A673 (cell line): ENCODE measurements around the gene CALM3. TPM values are rescaled to one million over a fixed set of nuclear protein-coding genes. Genes with fewer than 3 reads are reported as not detected.
"Not testable (repeated sequence)": the region's sequence is repeated elsewhere in the genome, so short reads cannot be mapped to it uniquely, and the experiment has no call there.

ENCODE experiments used
- BruUV-seq: library from RNA; stranded (reverse); fragments of 400-500 nt; replicated peaks from 2 replicates; lab custom pipeline; 2021; lab: Mats Ljungman, UMichigan
- CTCF ChIA-PET: fragments of 300-600 bp; sonication (Branson Sonifier 250); formaldehyde crosslinking; loops from one replicate; lab custom pipeline; 2022; ENCODE audit warnings: antibody characterized with exemption; lab: Charles Lee
- POLR2A ChIA-PET: fragments of 300-600 bp; sonication (Branson Sonifier 250); formaldehyde crosslinking; loops from one replicate; lab custom pipeline; 2022; ENCODE audit warnings: antibody characterized with exemption; ENCODE audit not compliant: low non-redundant PET; lab: Charles Lee
- DNase-seq: peaks from one replicate; pipeline ENCODE4 v3.0.0-alpha.2; 2015; ENCODE audit warnings: low spot score
- H3K27ac ChIP-seq: fragments of 200-600 bp; sonication (generic); 2 replicates; pipeline ENCODE4 v1.5.1; 2016; ENCODE audit warnings: mixed run types, low read depth, mild to moderate bottlenecking, mixed read lengths, antibody characterized with exemption, low read length; ENCODE audit not compliant: poor library complexity, severe bottlenecking
- H3K27me3 ChIP-seq: fragments of 200-600 bp; sonication (generic); replicated peaks from 2 replicates; pipeline ENCODE4 v1.6.1; 2017; ENCODE audit warnings: mixed run types, low read depth, mild to moderate bottlenecking, mixed read lengths, antibody characterized with exemption, low read length; ENCODE audit not compliant: insufficient read depth, poor library complexity
- H3K36me3 ChIP-seq: fragments of 200-600 bp; sonication (generic); 2 replicates; pipeline ENCODE4 v1.6.1; 2016; ENCODE audit warnings: mixed run types, mild to moderate bottlenecking, mixed read lengths, antibody characterized with exemption, low read length; ENCODE audit not compliant: insufficient read depth, poor library complexity, severe bottlenecking
- H3K4me1 ChIP-seq: fragments of 200-600 bp; sonication (generic); 2 replicates; pipeline ENCODE4 v1.6.1; 2017; ENCODE audit warnings: mixed run types, mild to moderate bottlenecking, mixed read lengths, antibody characterized with exemption, low read length; ENCODE audit not compliant: insufficient read depth, poor library complexity, severe bottlenecking
- H3K4me3 ChIP-seq: fragments of 200-600 bp; sonication (generic); 2 replicates; pipeline ENCODE4 v1.5.1; 2016; ENCODE audit warnings: low read depth, mixed run types, mild to moderate bottlenecking, mixed read lengths, low read length; ENCODE audit not compliant: poor library complexity, severe bottlenecking
- H3K9me3 ChIP-seq: fragments of 200-600 bp; sonication (generic); 2 replicates; pipeline ENCODE4 v1.6.1; 2016; ENCODE audit warnings: mixed run types, low read depth, mild to moderate bottlenecking, mixed read lengths, antibody characterized with exemption, low read length; ENCODE audit not compliant: poor library complexity, severe bottlenecking
- EZH2 ChIP-seq: fragments of 200-600 bp; sonication (generic); IDR thresholded peaks from 2 replicates; pipeline ENCODE4 v1.6.1; 2017; ENCODE audit warnings: borderline replicate concordance, low read depth, mild to moderate bottlenecking, mixed read lengths, antibody characterized with exemption, low read length; ENCODE audit not compliant: poor library complexity, severe bottlenecking
- intact Hi-C: fragments of 100-400 bp; cut with micrococcal nuclease; formaldehyde crosslinking; loops from one replicate; pipeline ENCODE4 v1.10.0; 2022; ENCODE audit not compliant: unreplicated experiment
- total RNA-seq: library from RNA; stranded (reverse); gene quantifications from 2 replicates; pipeline ENCODE4 v1.2.3, GENCODE V29; 2021
- TF ChIP-seq, protein P1 (sequence below): fragments of 300-800, 200-600 bp; sonication (generic); conservative IDR thresholded peaks from 2 replicates; pipeline ENCODE4 v1.5.1; 2017; ENCODE audit warnings: low read depth, mild to moderate bottlenecking, antibody characterized with exemption, low read length, moderate library complexity, mixed read lengths

The CALM3 gene
- total RNA-seq, 1 experiment from 2014 or later: 272 TPM

DNA sequence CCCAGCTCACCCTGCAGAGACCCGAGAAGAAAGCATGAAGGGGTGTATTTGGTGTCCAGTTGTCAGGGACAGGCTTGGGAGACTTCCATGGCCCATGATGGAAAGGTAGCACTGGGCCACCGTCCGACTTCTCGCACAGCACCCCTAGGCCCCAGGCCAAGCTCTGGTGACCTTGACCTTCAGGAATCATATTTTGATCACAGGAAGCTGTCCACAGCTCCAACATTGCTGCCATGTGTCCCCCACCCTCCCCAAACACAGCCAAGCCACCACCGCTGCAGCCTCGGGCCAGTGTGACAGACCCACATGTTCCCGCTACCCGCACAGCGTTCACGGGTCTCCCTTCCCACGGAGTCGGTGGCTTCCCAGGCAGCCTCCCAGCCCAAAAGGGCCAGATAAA, 24.6 kb downstream of the CALM3 start:
- CTCF ChIA-PET: interaction anchor here (0.7 kb wide), 1 partner anchor 494 kb away, joined by 3 read pairs; no protein-coding TSS in a partner anchor
- no peak overlapping the region for H3K27ac ChIP-seq
- POLR2A ChIA-PET: no interaction called here

DNA sequence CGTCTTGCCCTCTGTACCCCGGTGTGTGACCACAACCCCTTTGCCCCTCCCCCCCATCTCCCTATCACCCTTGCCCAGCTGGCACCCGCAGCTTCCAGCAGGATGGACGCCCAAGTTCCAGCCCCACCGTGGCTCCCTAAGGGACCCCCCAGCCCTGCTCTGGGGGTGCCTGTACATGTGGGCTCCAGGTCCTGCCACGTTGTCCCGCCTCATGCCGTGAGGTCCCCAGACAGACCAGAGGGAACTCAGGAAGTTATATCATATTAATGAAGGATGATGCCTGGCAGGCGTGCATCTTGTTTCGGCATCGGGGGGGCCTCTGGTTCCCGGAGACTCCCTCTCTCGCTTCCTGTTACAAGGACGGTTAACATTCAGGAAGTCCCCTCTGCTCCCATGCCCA, 25.3 kb downstream of the CALM3 start:
- POLR2A ChIA-PET: no interaction called here
- DNase-seq: no peak
- no peaks in the 10 kb centered on the region for H3K9me3 ChIP-seq
- no peak overlapping the region for H3K27ac ChIP-seq
- BruUV-seq: no TSS peak
- H3K4me1 ChIP-seq: peaks cover 19% of the 10 kb centered on the region
- H3K4me3 ChIP-seq: no peak overlapping the region
- no peaks in the 10 kb centered on the region for H3K27me3 ChIP-seq
- TF ChIP-seq, protein P1, sequence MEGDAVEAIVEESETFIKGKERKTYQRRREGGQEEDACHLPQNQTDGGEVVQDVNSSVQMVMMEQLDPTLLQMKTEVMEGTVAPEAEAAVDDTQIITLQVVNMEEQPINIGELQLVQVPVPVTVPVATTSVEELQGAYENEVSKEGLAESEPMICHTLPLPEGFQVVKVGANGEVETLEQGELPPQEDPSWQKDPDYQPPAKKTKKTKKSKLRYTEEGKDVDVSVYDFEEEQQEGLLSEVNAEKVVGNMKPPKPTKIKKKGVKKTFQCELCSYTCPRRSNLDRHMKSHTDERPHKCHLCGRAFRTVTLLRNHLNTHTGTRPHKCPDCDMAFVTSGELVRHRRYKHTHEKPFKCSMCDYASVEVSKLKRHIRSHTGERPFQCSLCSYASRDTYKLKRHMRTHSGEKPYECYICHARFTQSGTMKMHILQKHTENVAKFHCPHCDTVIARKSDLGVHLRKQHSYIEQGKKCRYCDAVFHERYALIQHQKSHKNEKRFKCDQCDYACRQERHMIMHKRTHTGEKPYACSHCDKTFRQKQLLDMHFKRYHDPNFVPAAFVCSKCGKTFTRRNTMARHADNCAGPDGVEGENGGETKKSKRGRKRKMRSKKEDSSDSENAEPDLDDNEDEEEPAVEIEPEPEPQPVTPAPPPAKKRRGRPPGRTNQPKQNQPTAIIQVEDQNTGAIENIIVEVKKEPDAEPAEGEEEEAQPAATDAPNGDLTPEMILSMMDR: no peak
- no peak for TF ChIP-seq EZH2
- intact Hi-C loops: no loop called here
- no peaks in the 10 kb centered on the region for H3K36me3 ChIP-seq
- CTCF ChIA-PET: interaction anchor here (0.7 kb wide), 1 partner anchor 493 kb away, joined by 3 read pairs; no protein-coding TSS in a partner anchor

More for the DNA sequence above, 24.6 kb downstream of the CALM3 start:
- Histone ChIP-seq H3K4me1 (peaks cover 12% of the 10 kb centered on the region), H3K36me3 (no peaks in the 10 kb centered on the region), H3K27me3 (no peaks in the 10 kb centered on the region), H3K9me3 (no peaks in the 10 kb centered on the region), H3K4me3 (no peak overlapping the region)
- intact Hi-C loops: no loop called here
- TF ChIP-seq EZH2: no peak
- TF ChIP-seq, protein P1: no peak
- BruUV-seq: no TSS peak
- DNase-seq: no peak

DNA sequence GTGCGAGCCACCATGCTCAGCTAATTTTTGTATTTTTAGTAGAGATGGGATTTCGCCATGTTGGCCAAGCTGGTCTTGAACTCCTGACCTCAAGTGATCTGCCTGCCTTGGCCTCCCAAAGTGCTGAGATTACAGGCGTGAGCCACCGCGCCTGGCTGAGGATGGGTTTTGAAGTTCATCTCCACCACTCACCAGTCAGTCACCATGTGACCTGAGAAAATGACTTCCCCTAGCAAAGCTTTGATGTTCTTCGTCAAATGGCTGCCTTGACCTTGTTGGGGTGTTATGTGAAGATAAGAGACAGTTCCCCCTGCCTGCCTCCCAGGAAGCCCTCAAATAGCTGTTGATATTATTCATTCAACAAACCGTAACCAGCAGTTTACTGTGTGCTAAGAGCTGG, 27.8 kb downstream of the CALM3 start:
- DNase-seq, POLR2A ChIA-PET, H3K4me3 ChIP-seq, H3K27ac ChIP-seq, H3K36me3 ChIP-seq, H3K9me3 ChIP-seq, H3K27me3 ChIP-seq, BruUV-seq, intact Hi-C loops: not testable (repeated sequence)
- CTCF ChIA-PET: interaction anchor here (0.6 kb wide), 1 partner anchor 106 kb away, joined by 3 read pairs; no protein-coding TSS in a partner anchor
- H3K4me1 ChIP-seq: peaks cover 32% of the 10 kb centered on the region

DNA sequence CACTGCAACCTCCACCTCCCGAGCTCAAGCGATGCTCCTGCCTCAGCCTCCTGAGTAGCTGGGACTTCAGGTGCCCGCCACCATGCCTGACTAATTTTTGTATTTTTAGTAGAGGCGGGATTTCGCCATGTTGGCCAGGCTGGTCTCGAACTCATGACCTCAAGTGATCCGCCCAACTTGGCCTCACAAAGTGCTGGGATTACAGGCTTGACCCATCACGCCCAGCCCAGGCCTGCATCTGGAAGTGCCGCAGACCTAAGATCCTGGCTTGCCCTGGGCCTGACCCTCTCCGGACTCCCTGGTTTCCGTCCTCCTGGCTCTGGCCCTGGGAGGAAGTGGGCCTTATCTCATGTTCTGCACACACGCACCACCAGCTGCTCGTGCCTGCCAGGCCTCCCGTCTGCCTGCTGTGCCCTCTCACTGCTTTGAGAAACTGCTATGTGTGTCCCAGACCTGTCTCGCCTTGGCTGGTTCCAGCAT, 28.5 kb downstream of the CALM3 start:
- BruUV-seq: no TSS peak
- TF ChIP-seq EZH2: no peak
- TF ChIP-seq, protein P1: no peak
- no peak overlapping the region for H3K4me3 ChIP-seq
- H3K27ac ChIP-seq: no peak overlapping the region
- H3K27me3 ChIP-seq: no peaks in the 10 kb centered on the region
- peaks cover 36% of the 10 kb centered on the region for H3K4me1 ChIP-seq
- H3K9me3 ChIP-seq: no peaks in the 10 kb centered on the region
- no peak for DNase-seq
- ChIA-PET POLR2A (no interaction called here), CTCF (interaction anchor here (0.6 kb wide), 1 partner anchor 106 kb away, joined by 3 read pairs; no protein-coding TSS in a partner anchor)
- intact Hi-C loops: no loop called here
- H3K36me3 ChIP-seq: no peaks in the 10 kb centered on the region
